C4-2B (cell line): Measurements from ENCODE around the gene PRR5L.

ENCODE experiments used
- H3K27ac ChIP-seq: fragments of 450-650 bp; 2 replicates; pipeline ENCODE4 v1.5.1; 2017
- ZFX ChIP-seq: fragments of 450-650 bp; IDR thresholded peaks from 2 replicates; pipeline ENCODE4 v1.6.1; 2017
- TF ChIP-seq, protein P1 (sequence below): fragments of 450-650 bp; conservative IDR thresholded peaks from 2 replicates; pipeline ENCODE4 v1.5.1; 2017; ENCODE audit warnings: mild to moderate bottlenecking

Gene PRR5L

DNA sequence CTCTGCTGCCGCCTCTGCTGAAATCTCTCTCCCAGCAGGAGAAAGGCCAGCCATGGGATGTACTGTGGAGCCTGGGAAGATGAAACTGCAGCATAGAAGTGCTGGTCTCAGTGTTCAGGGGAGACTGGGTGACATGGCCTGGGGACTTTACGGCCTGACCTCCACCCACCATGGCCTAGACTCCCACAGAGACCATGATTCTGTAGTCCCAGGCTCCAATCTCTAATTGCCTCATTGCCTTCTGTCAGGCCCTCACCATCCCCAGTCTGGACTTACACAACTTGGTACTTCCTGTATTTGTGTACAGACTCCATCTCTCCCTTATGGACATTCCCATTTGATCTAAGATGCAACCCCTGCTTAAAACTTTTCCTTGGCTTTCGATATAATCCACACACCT, 170.9 kb downstream of the PRR5L start:
- peak overlapping the region; percentile 1; the same call in 1 of the 2 replicates for H3K27ac ChIP-seq
- no peak for TF ChIP-seq ZFX
- TF ChIP-seq, protein P1, sequence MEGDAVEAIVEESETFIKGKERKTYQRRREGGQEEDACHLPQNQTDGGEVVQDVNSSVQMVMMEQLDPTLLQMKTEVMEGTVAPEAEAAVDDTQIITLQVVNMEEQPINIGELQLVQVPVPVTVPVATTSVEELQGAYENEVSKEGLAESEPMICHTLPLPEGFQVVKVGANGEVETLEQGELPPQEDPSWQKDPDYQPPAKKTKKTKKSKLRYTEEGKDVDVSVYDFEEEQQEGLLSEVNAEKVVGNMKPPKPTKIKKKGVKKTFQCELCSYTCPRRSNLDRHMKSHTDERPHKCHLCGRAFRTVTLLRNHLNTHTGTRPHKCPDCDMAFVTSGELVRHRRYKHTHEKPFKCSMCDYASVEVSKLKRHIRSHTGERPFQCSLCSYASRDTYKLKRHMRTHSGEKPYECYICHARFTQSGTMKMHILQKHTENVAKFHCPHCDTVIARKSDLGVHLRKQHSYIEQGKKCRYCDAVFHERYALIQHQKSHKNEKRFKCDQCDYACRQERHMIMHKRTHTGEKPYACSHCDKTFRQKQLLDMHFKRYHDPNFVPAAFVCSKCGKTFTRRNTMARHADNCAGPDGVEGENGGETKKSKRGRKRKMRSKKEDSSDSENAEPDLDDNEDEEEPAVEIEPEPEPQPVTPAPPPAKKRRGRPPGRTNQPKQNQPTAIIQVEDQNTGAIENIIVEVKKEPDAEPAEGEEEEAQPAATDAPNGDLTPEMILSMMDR = no peak

DNA sequence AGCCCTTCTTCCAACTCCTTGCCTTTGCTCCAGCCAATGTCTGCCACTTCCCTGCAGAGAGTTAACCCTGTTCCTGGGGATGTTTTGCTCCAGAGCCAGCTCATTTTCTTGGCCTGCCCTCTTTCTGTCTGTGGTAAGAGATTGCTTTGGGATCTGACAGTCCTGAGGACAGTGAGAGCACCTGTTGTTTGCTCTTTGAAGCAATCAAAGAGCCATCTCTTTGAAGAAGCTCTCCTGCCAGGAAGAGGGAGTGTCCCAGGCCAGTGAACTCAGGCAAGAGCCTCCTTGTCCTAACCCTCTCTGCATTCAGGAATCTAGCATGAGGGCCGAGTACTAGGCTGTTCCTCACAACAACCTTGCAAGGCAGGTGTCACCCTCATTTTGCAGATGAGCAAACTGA, 171.8 kb downstream of the PRR5L start:
- no peak for TF ChIP-seq ZFX
- TF ChIP-seq, protein P1 = no peak
- peak overlapping the region; percentile 1; the same call in 1 of the 2 replicates for H3K27ac ChIP-seq

DNA sequence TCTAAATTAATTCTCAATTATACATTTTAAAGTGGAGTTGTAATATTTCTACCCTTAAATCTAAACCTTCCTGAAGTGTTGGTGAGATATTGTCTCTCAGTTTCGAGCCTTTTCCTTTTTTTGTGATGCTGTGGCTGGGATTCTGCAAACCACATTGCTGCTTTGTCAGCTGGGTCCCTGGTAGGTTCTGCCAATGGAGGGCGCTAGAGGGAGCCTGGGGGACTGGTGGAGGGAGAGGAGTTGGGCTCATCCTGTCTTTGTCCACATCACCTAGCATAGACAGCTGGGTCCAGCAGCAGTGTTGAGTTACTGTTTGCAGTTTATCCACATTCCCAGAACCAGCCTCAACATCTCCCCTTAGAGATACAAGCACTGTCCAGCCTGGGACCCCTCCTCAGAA, 173.0 kb downstream of the PRR5L start:
- no peak overlapping the region for H3K27ac ChIP-seq
- TF ChIP-seq, protein P1 = peak; percentile 36
- no peak for TF ChIP-seq ZFX

DNA sequence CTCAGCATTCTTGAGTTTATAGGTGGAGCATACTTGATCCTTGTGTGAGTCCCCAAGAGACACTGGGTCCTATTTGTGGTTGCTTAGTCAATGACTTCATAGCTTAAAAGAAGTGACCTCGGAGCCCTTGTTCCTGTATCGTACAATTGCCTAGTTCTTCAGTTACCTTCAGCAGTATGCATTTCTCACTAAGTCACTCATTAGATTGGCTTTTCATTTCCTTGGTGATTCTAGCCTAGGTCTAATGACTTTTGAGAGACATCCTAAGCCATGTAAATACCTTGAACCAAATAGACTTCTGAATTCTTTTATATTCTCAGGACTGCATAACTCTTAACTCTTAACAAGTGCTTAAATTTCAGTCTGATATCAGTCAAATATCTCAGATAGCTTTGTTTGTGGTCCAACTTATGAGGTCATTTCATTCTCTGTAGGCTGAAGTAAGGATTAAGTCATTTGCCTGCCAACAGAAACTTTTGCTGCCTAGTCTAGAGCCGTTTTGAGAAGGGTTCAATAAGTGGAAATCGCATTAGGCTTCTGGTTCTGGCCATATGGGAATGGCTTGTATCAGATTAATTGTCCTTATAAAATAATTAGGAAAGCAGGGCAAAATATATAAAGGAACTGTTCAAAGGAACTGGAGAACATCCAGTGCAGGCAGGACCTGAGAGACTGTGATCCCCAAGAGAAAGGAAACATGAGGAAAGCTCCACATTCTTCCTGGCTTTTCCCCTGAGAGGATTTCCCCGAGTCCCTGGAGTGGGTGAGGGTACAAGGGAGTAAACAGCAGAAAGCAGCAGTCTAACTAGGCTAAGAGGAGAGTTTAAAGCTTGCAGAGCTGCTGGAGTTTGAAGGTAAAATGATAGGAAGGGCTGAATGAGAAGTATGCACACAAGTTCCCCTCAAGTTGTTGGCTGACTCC, 174.1 kb downstream of the PRR5L start:
- H3K27ac ChIP-seq = no peak overlapping the region
- TF ChIP-seq, protein P1 = no peak
- TF ChIP-seq ZFX = no peak

DNA sequence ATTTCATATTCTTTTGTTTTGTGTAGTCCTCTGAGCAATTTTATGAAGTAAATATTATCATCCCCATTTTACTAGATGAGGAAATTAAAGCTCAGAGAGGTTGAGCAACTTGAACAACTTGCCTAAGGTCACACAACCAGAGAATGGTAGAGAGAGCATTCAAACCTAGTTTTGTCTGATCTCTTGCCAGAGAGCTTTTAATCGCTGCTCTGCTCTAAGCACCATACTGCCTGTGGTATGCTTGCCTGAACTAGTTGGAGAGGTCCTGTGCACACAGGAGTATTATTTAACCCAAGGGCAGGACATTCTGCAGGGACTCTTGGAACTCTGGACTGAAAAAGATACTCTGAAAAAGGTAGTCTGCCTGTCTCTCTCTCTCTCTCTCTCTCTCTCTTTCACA, 175.5 kb downstream of the PRR5L start:
- no peak overlapping the region for H3K27ac ChIP-seq
- TF ChIP-seq, protein P1 = no peak
- no peak for TF ChIP-seq ZFX

DNA sequence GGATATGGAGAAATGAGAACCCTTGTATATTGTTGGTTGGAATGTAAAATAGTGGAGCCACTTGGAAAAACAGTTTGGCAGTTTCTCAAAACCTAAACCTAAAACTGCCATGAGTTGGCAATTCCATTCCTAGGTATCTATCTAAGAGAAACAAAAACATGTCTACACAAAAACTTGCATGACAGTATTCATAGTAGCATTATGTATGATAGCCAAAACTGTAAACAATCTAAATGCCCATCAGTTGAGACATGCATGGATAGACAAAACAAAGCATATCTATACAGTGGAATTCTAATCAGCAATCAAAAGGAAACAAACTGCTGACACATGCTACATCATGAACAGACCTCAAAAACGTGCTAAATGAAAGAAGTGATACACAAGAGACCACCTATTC, 179.1 kb downstream of the PRR5L start:
- H3K27ac ChIP-seq = no peak overlapping the region
- no peak for TF ChIP-seq ZFX
- TF ChIP-seq, protein P1 = no peak

DNA sequence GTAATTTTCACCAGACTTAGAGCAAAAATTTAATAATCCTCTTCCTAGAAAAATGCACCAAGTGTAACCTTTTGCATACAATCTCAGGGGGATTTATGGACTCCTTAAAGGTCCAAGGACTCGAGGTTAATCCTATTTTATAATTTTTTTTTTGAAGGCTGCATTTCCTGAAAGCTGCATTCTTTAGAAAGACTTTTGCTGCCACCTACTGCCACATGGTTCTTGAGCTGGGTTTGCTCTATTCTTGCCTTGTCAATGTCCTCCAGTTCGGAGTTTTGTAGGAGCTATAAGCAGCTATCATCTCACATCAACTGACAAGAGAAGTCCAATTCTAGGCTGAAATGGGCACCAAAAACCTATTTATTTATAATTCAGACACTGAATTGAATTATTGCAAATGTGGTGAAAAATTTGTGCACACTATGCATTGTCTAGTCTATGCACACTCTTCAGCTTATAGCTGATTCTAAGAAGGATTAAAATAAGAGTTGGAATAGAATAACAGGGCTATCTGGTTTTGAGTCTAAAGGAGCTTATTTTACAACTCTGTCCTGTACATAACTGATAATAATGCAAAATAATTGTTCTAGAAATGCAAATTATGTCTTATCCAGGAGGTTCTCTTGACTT, 182.7 kb downstream of the PRR5L start:
- H3K27ac ChIP-seq = no peak overlapping the region
- TF ChIP-seq ZFX = no peak
- TF ChIP-seq, protein P1 = peak; percentile 77
